Adrenal gland (tissue), 19 donors: ENCODE measurements around the gene GRID2IP. TPM values are rescaled to one million over a fixed set of nuclear protein-coding genes. Genes with fewer than 3 reads are reported as not detected.

Source experiments
- DNase-seq, 7 donors: peaks; one replicate each; pipeline ENCODE4 v3.0.0-alpha.2; 2019 to 2020
- H3K27ac ChIP-seq, 5 donors: fragments of 200-600 bp; sonication (generic) in 4 of 5; 1 replicate in 3 of 5; 2 replicates in 2 of 5; pipeline versions ENCODE4 v1.5.1 to v1.8.0; 2016 to 2020; ENCODE audit warnings: mild to moderate bottlenecking in 1 of 5
- H3K27me3 ChIP-seq: fragments of 200-600 bp; 2 replicates; pipeline ENCODE4 v1.8.0; 2021
- H3K36me3 ChIP-seq, 2 donors: fragments of 200-600 bp; replicated peaks in 1 of 2; 1 replicate in 1 of 2; 2 replicates in 1 of 2; pipeline versions ENCODE4 v1.5.1 to v1.8.0; 2018 to 2022
- H3K4me1 ChIP-seq, 2 donors: fragments of 200-600 bp; replicated peaks in 1 of 2; 1 replicate in 1 of 2; 2 replicates in 1 of 2; pipeline versions ENCODE4 v1.5.1 to v1.8.0; 2018 to 2021
- H3K4me3 ChIP-seq, 4 donors: fragments of 200-600 bp; sonication (generic) in 3 of 4; one replicate each; pipeline ENCODE4 v1.5.1; 2016 to 2018
- H3K9me3 ChIP-seq, 3 donors: fragments of 200-600 bp; sonication (generic) in 1 of 3; replicated peaks in 1 of 3; 1 replicate in 2 of 3; 2 replicates in 1 of 3; pipeline versions ENCODE4 v1.5.1 to v1.8.0; 2016 to 2021
- CTCF ChIP-seq, 6 experiments: fragments of 450-650 bp in 4 of 6; fragments of 200-600 bp in 2 of 6; sonication (generic) in 1 of 6; IDR thresholded peaks; 1 replicate in 5 of 6; 2 replicates in 1 of 6; pipeline versions ENCODE4 v1.5.1 to v1.8.0; 2016 to 2021; ENCODE audit warnings: antibody characterized with exemption in 6 of 6, mild to moderate bottlenecking in 2 of 6, moderate library complexity in 1 of 6
- POLR2A ChIP-seq, 2 donors: fragments of 450-650 bp; IDR thresholded peaks; one replicate each; pipeline ENCODE4 v1.6.1; 2017; ENCODE audit warnings: antibody characterized with exemption in 2 of 2, mild to moderate bottlenecking in 2 of 2, moderate library complexity in 1 of 2
- WGBS, 4 donors: extraction: QIAGEN DNeasy Blood & Tissue Kit in 2 of 4; methylation state at CpG; one replicate each; pipeline versions ENCODE4 v1.1.5 to v1.1.7; 2013 to 2017; 5-methylcytosine and 5-hydroxymethylcytosine counted together
- intact Hi-C, 2 donors: fragments of 100-400 bp; cut with DNase I; formaldehyde crosslinking; loops; one replicate each; pipeline versions ENCODE4 v1.14.1 to v1.15.0; 2022 to 2023
- long read RNA-seq, 10 donors: library from polyadenylated mRNA in 3 of 10; unstranded in 2 of 10; stranded (forward) in 1 of 10; transcript quantifications; one replicate each; pipeline ENCODE4 v2.0.0 and lab custom pipeline, GENCODE V29; 2021 to 2026
- polyA plus RNA-seq, 3 donors: library from polyadenylated mRNA; stranded (reverse); fragments of 200-250 nt in 2 of 3; fragments of 350-450 nt in 1 of 3; fragmentation: Illumina TruSeq in 1 of 3; extraction: RNeasy Lipid Tissue Mini Kit (QIAGEN cat#74804) in 1 of 3; gene quantifications; one replicate each; pipeline ENCODE4 v1.2.3, GENCODE V29; 2013 to 2014
- total RNA-seq, 9 donors: library from RNA; depleted of rRNA in 4 of 9; stranded (reverse); fragments of >200 nt in 4 of 9; fragments of 120-200 nt in 1 of 9; fragmentation: NEBNext Ultra II Directional in 1 of 9; extraction: Animal tissue kit (Norgen Biotek cat#: 25700) in 1 of 9; gene quantifications; one replicate each; pipeline versions ENCODE4 v1.1.0 to v1.2.4, GENCODE V29; 2013 to 2023
- donor health status: healthy with polysubstance abuse.
- donor health status: Bipolar disorder and iron deficiency.
- donor health status: DM: yes; HTN: yes; CAD: no.
- donor health status: DM: no; HTN: no; CAD: no.
- donor health status: DM: no; HTN: no; CAD: no.
- donor health status: DM: yes; HTN: yes; CAD: no.

Gene GRID2IP
- total RNA-seq: 1 to 10 TPM in 5 of 9 donors, under 1 TPM in 3, not detected in 1; 0.11 to 1.8 (median 1.4) TPM
- under 1 TPM; 0.11 to 0.24 (median 0.24) TPM for polyA plus RNA-seq
- long read RNA-seq, donor 1: 0 reads
- long read RNA-seq, donor 2: 0 reads
- long read RNA-seq, donor 3: 0 reads
- long read RNA-seq, donor 4, partial matches to known transcripts: 1 of 2 reads
- long read RNA-seq, donor 4, other reads (novel, unspliced or antisense): 1 of 2 reads
- long read RNA-seq, donor 5, partial matches to known transcripts: 2 of 8 reads
- long read RNA-seq, donor 5, other reads (novel, unspliced or antisense): 6 of 8 reads
- long read RNA-seq, donor 6, partial matches to known transcripts: 0 of 1 reads
- long read RNA-seq, donor 6, other reads (novel, unspliced or antisense): 1 of 1 reads
- long read RNA-seq, donor 7: 0 reads
- long read RNA-seq, donor 8, partial matches to known transcripts: 0 of 16 reads
- long read RNA-seq, donor 8, other reads (novel, unspliced or antisense): 16 of 16 reads
- long read RNA-seq, donor 9: 0 reads
- long read RNA-seq, donor 10: 0 reads

- DNase-seq: no peak
- no peaks in the 10 kb centered on the region for H3K36me3 ChIP-seq
- H3K4me1 ChIP-seq: no peaks in the 10 kb centered on the region
- no peak within 1 kb of the TSS for H3K27ac ChIP-seq
- H3K27me3 ChIP-seq: no peaks in the 10 kb centered on the region
- no peak within 1 kb of the TSS for H3K4me3 ChIP-seq
- no peaks in the 10 kb centered on the region for H3K9me3 ChIP-seq
- TF ChIP-seq POLR2A (IDR thresholded peaks at IDR 0.05) (no peak), CTCF (IDR thresholded peaks at IDR 0.05) (no peak)
- 63 to 79% (median 73%) methylated on average over 5 to 46 of the region's 46 CpGs for WGBS, 4 donors
- intact Hi-C loops: no loop called here
These were observed at the start of gene GRID2IP for GRCh38 chr7:6551016-6551511. TSS of gene GRID2IP (minus strand) at chr7:6551461. CDS start at chr7:6551436, 25 bp downstream.

- DNase-seq: no peak
- intact Hi-C loops: no loop called here
- 88 to 100% (median 94%) methylated on average over 4 to 15 of the region's 15 CpGs for WGBS, 4 donors
- TF ChIP-seq POLR2A (IDR thresholded peaks at IDR 0.05) (no peak), CTCF (IDR thresholded peaks at IDR 0.05) (no peak)
- H3K36me3 ChIP-seq: peaks cover 0 to 88% of the 10 kb centered on the region in 2 donors
- H3K4me1 ChIP-seq: no peaks in the 10 kb centered on the region
- H3K4me3 ChIP-seq: no peak overlapping the region
- no peaks in the 10 kb centered on the region for H3K27me3 ChIP-seq
- H3K27ac ChIP-seq: no peak overlapping the region
- H3K9me3 ChIP-seq: no peaks in the 10 kb centered on the region
These were observed 48.8 kb upstream of the GRID2IP start for GRCh38 chr7:6600093-6600492.

GRCh38 chr7:6590645-6591110 lies 39.4 kb upstream of the GRID2IP start:
- DNase-seq: peak in 4 of 7 donors; percentile 33 to 62 (median 39)
- H3K27me3 ChIP-seq: no peaks in the 10 kb centered on the region
- 5 to 10% (median 8%) methylated on average over 9 to 10 of the region's 10 CpGs for WGBS, 4 donors
- H3K4me1 ChIP-seq: peaks cover 0 to 15% of the 10 kb centered on the region in 2 donors
- no peaks in the 10 kb centered on the region for H3K9me3 ChIP-seq
- intact Hi-C loops: no loop called here
- H3K36me3 ChIP-seq: peaks cover 0 to 56% of the 10 kb centered on the region in 2 donors
- H3K4me3 ChIP-seq: peak overlapping the region in 3 of 4 donors; percentile 57 to 100 (median 66)
- TF ChIP-seq CTCF (IDR thresholded peaks at IDR 0.05): peak in 1 of 6 experiments; percentile 17
- no peak for TF ChIP-seq POLR2A (IDR thresholded peaks at IDR 0.05)
- H3K27ac ChIP-seq: peak overlapping the region; percentile 63 to 97 (median 85)
